ENCODE measurements around the gene TLL2. TPM values are rescaled to one million over a fixed set of nuclear protein-coding genes. Genes with fewer than 3 reads are reported as not detected.

TLL2 gene
- total and polyA plus RNA-seq, 12 donors: 0.10 to 0.40 (median 0.13) TPM; not detected in 6

DNA sequence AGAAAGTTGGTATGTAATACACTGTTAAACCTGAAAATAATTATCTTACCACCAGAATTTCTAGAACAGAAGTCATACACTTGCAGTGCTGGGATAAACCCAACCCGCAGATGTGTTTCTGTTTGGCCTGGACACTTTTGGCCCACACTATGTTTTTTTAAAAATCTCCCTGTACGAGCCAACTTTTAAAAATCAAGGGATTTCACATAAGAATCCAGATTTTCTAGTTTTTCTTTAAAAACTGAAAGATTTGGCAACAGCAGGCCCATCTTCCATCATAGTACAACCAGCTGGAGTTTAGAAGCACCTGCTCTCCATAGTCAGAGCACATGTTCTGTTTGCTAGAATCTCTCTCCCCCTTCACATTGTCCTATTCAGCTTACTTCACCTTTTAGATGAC lies 74.0 kb downstream of the TLL2 start:
- WGBS, 4 donors: 69 to 79% (median 74%) methylated on average over 2 of the region's 2 CpGs
- H3K4me1 ChIP-seq (replicated peaks in 1 of 2): no peaks in the 10 kb centered on the region
- no peak overlapping the region for H3K27ac ChIP-seq
- no peak overlapping the region for H3K4me3 ChIP-seq
- intact Hi-C loops (cut with DNase I): no loop called here
- H3K9me3 ChIP-seq (replicated peaks in 1 of 3): no peaks in the 10 kb centered on the region
- H3K36me3 ChIP-seq (replicated peaks in 1 of 2): no peaks in the 10 kb centered on the region
- no peaks in the 10 kb centered on the region for H3K27me3 ChIP-seq
- no peak for TF ChIP-seq POLR2A (IDR thresholded peaks at IDR 0.05)
- TF ChIP-seq, protein P1, sequence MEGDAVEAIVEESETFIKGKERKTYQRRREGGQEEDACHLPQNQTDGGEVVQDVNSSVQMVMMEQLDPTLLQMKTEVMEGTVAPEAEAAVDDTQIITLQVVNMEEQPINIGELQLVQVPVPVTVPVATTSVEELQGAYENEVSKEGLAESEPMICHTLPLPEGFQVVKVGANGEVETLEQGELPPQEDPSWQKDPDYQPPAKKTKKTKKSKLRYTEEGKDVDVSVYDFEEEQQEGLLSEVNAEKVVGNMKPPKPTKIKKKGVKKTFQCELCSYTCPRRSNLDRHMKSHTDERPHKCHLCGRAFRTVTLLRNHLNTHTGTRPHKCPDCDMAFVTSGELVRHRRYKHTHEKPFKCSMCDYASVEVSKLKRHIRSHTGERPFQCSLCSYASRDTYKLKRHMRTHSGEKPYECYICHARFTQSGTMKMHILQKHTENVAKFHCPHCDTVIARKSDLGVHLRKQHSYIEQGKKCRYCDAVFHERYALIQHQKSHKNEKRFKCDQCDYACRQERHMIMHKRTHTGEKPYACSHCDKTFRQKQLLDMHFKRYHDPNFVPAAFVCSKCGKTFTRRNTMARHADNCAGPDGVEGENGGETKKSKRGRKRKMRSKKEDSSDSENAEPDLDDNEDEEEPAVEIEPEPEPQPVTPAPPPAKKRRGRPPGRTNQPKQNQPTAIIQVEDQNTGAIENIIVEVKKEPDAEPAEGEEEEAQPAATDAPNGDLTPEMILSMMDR (IDR thresholded peaks at IDR 0.05): no peak
- no peak for DNase-seq

DNA sequence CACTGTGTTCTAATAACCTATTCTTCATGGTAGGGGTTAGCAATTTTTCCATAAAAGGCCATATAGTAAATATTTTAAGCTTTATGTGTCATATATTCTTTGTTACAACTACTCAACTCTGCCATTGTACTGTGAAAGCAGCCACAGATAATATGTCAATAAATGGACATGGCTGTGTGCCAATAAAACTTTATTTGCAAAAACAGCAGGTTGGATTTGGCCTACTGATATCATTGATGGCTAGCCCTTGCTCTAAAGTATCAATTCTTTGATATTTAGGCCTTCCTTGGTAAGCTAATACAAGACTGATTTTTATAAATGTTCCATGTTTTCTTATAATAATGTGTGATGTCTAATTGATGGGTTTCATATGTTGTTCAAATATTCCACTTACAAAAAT lies 77.7 kb downstream of the TLL2 start:
- no peaks in the 10 kb centered on the region for H3K36me3 ChIP-seq (replicated peaks in 1 of 2)
- H3K27me3 ChIP-seq: no peaks in the 10 kb centered on the region
- TF ChIP-seq POLR2A (IDR thresholded peaks at IDR 0.05): no peak
- TF ChIP-seq, protein P1 (IDR thresholded peaks at IDR 0.05): no peak
- intact Hi-C loops (cut with DNase I): no loop called here
- no peaks in the 10 kb centered on the region for H3K4me1 ChIP-seq (replicated peaks in 1 of 2)
- no peak for DNase-seq
- H3K27ac ChIP-seq: no peak overlapping the region
- H3K9me3 ChIP-seq (replicated peaks in 1 of 3): no peaks in the 10 kb centered on the region
- no peak overlapping the region for H3K4me3 ChIP-seq

DNA sequence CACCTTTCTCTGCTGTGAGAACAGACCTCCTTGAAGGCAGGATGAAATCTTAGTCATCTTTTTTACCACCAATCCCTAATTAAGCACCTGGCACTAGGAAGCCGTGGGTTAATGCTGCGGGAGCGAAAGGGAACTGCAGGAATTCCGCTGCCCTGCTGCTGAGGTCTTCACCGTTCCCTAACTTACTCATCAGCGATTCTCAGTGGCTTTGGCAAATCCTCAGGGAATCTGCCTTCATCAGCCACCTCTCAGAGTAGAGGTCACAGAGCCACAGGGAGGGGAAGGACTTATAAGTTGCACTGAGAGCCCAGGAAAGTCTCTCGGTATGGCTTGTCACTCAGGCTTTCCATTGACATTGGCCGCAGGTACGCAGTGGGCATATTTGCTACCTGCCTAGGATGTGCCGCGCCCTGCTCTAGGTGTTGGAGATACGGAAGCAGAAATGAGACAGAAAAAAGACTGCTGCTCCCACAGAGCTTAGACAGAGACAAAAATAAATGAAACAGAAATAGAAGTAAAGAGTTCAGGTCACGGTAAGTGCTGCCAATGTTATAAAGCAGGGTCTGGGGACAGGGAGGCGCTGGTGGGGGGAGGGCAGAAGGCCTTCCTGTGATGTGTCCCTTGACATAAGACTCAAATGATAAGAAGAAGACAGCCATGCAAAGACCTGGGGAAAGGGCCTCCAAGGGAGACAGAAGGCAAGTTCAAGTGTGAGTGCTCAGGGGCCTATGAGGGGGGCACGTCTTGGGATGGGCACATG lies 82.3 kb downstream of the TLL2 start:
- H3K9me3 ChIP-seq (replicated peaks in 1 of 3): no peaks in the 10 kb centered on the region
- 79 to 84% (median 83%) methylated on average over 15 of the region's 15 CpGs for WGBS, 4 donors
- intact Hi-C loops (cut with DNase I): no loop called here
- H3K36me3 ChIP-seq (replicated peaks in 1 of 2): no peaks in the 10 kb centered on the region
- no peak overlapping the region for H3K27ac ChIP-seq
- TF ChIP-seq, protein P1 (IDR thresholded peaks at IDR 0.05): no peak
- TF ChIP-seq POLR2A (IDR thresholded peaks at IDR 0.05): no peak
- no peak for DNase-seq
- H3K4me3 ChIP-seq: no peak overlapping the region
- no peaks in the 10 kb centered on the region for H3K4me1 ChIP-seq (replicated peaks in 1 of 2)
- H3K27me3 ChIP-seq: peaks cover 9% of the 10 kb centered on the region

DNA sequence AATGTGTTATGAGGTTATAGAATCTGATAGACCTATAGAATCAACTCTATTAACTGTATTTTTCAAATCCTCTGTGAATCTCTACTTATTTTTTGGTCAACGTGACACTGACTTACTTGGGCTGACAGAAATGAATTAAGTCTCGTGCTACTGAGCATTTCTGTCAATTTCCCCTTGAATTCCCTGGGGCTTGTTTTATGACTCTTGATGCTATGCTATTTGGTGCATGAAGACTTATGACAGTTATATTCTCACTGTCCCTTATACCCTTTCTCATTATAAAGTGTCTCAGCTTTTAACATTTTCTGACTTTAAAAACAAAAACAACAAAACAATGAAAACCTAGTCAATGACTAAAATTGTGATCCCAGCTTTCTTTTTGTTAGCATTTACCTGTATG lies 86.4 kb downstream of the TLL2 start:
- intact Hi-C loops (cut with DNase I): no loop called here

More for the DNA sequence above, 86.4 kb downstream of the TLL2 start:
- TF ChIP-seq, protein P1 (IDR thresholded peaks at IDR 0.05): no peak
- no peak for TF ChIP-seq POLR2A (IDR thresholded peaks at IDR 0.05)
- H3K4me1 ChIP-seq (replicated peaks in 1 of 2): no peaks in the 10 kb centered on the region
- no peaks in the 10 kb centered on the region for H3K9me3 ChIP-seq (replicated peaks in 1 of 3)
- DNase-seq: no peak
- 63 to 82% (median 76%) methylated on average over 2 of the region's 2 CpGs for WGBS, 4 donors
- H3K27ac ChIP-seq: no peak overlapping the region
- H3K36me3 ChIP-seq (replicated peaks in 1 of 2): no peaks in the 10 kb centered on the region
- H3K27me3 ChIP-seq: peaks cover 9% of the 10 kb centered on the region
- no peak overlapping the region for H3K4me3 ChIP-seq

Data from adrenal gland (tissue), 12 donors.